GM23338 (cell line): ENCODE data around the gene FKBP7. TPM values are rescaled to one million over a fixed set of nuclear protein-coding genes. Genes with fewer than 3 reads are reported as not detected.

Experiments used
- ATAC-seq: fragments of 200-7000 bp; cut with Tn5 transposase; 3 replicates; pipeline ENCODE4 v1.9.1; 2020
- DNase-seq: peaks from one replicate; pipeline ENCODE4 v3.0.0-alpha.2; 2015; ENCODE audit warnings: low spot score
- H2AFZ ChIP-seq: fragments of 200-600 bp; sonication (generic); 2 replicates; pipeline ENCODE4 v1.8.0; 2016; ENCODE audit warnings: antibody characterized with exemption, mild to moderate bottlenecking, moderate library complexity
- H3F3A ChIP-seq: fragments of 200-600 bp; sonication (generic); replicated peaks from 2 replicates; pipeline ENCODE4 v1.8.0; 2017; ENCODE audit warnings: antibody characterized with exemption, mixed run types, low read depth
- H3K27ac ChIP-seq: fragments of 200-600 bp; sonication (generic); 2 replicates; pipeline ENCODE4 v1.6.1; 2016; ENCODE audit warnings: low read depth
- H3K27me3 ChIP-seq: fragments of 200-600 bp; sonication (generic); 2 replicates; pipeline ENCODE4 v1.8.0; 2016; ENCODE audit warnings: mild to moderate bottlenecking, mixed run types, moderate library complexity; ENCODE audit not compliant: insufficient read depth
- H3K36me3 ChIP-seq: fragments of 200-600 bp; sonication (generic); 2 replicates; pipeline ENCODE4 v1.8.0; 2016; ENCODE audit warnings: mild to moderate bottlenecking; ENCODE audit not compliant: insufficient read depth
- H3K4me1 ChIP-seq: fragments of 200-600 bp; sonication (generic); 2 replicates; pipeline ENCODE4 v1.8.0; 2016; ENCODE audit warnings: mild to moderate bottlenecking, moderate library complexity; ENCODE audit not compliant: insufficient read depth
- H3K4me2 ChIP-seq: fragments of 200-600 bp; sonication (generic); 2 replicates; pipeline ENCODE4 v1.7.1; 2017; ENCODE audit warnings: mixed run types
- H3K4me3 ChIP-seq: fragments of 200-600 bp; sonication (generic); 2 replicates; pipeline ENCODE4 v1.6.1; 2016; ENCODE audit warnings: mixed run types
- H3K79me2 ChIP-seq: fragments of 200-600 bp; sonication (generic); replicated peaks from 2 replicates; pipeline ENCODE4 v1.8.0; 2017; ENCODE audit warnings: mild to moderate bottlenecking; ENCODE audit not compliant: insufficient read depth
- H3K9me2 ChIP-seq: fragments of 200-600 bp; sonication (generic); 2 replicates; pipeline ENCODE4 v1.8.0; 2017; ENCODE audit not compliant: insufficient read depth
- H4K20me1 ChIP-seq: fragments of 200-600 bp; sonication (generic); replicated peaks from 2 replicates; pipeline ENCODE4 v1.8.0; 2017; ENCODE audit warnings: mild to moderate bottlenecking; ENCODE audit not compliant: insufficient read depth
- H3K27ac Mint-ChIP-seq: 2 replicates; pipeline ENCODE4 v1.8.0; 2020; ENCODE audit warnings: inconsistent platforms, mild to moderate bottlenecking, moderate library complexity, mixed read lengths
- H3K27me3 Mint-ChIP-seq: 3 replicates; pipeline ENCODE4 v1.8.0; 2022; ENCODE audit warnings: low read depth, mild to moderate bottlenecking, moderate library complexity, mixed read lengths, inconsistent platforms; ENCODE audit not compliant: insufficient read depth, poor library complexity
- H3K36me3 Mint-ChIP-seq: 3 replicates; pipeline ENCODE4 v1.8.0; 2021; ENCODE audit warnings: low read depth, mild to moderate bottlenecking, inconsistent platforms, moderate library complexity, mixed read lengths
- H3K4me1 Mint-ChIP-seq: 3 replicates; pipeline ENCODE4 v1.8.0; 2020; ENCODE audit warnings: mild to moderate bottlenecking, inconsistent platforms, mixed read lengths
- H3K4me3 Mint-ChIP-seq: 3 replicates; pipeline ENCODE4 v1.8.0; 2021; ENCODE audit warnings: moderate library complexity, mild to moderate bottlenecking, inconsistent platforms, mixed read lengths
- H3K9me3 Mint-ChIP-seq: 3 replicates; pipeline ENCODE4 v1.8.0; 2020; ENCODE audit warnings: moderate library complexity, mild to moderate bottlenecking, inconsistent platforms, mixed read lengths
- CREB1 ChIP-seq: fragments of 250-450 bp; sonication (Bioruptor Pico); IDR thresholded peaks from 2 replicates; pipeline ENCODE4 v1.5.0; 2020; ENCODE audit warnings: low read depth, mild to moderate bottlenecking, moderate library complexity
- CTCF ChIP-seq, 2 experiments: fragments of 200-600 bp in 1 of 2; sonication (generic) in 1 of 2; conservative IDR thresholded peaks; 2 replicates each; pipeline versions ENCODE4 v1.5.1 to v1.6.1; 2016 to 2017; ENCODE audit warnings: antibody characterized with exemption in 2 of 2, low read depth in 2 of 2, mild to moderate bottlenecking in 2 of 2, moderate library complexity in 1 of 2
- EZH2phosphoT487 ChIP-seq: fragments of 200-600 bp; sonication (generic); IDR thresholded peaks from one replicate; pipeline ENCODE4 v1.8.1; 2018; ENCODE audit warnings: antibody characterized with exemption; ENCODE audit not compliant: unreplicated experiment
- JUNB ChIP-seq: IDR thresholded peaks from one replicate; pipeline ENCODE4 v1.6.1; 2016; ENCODE audit warnings: antibody characterized with exemption; ENCODE audit not compliant: unreplicated experiment
- NANOG ChIP-seq: IDR thresholded peaks from 2 replicates; pipeline ENCODE4 v1.6.1; 2016; ENCODE audit warnings: antibody characterized with exemption, borderline replicate concordance
- POLR2AphosphoS5 ChIP-seq: IDR thresholded peaks from 2 replicates; pipeline ENCODE4 v1.6.1; 2016; ENCODE audit warnings: antibody characterized with exemption, low read depth
- STAT1 ChIP-seq: IDR thresholded peaks from one replicate; pipeline ENCODE4 v1.6.1; 2016; ENCODE audit warnings: antibody characterized with exemption; ENCODE audit not compliant: unreplicated experiment
- ZNF114 ChIP-seq: fragments of 250-450 bp; sonication (Bioruptor Pico); IDR thresholded peaks from 2 replicates; pipeline ENCODE4 v1.5.0; 2020; ENCODE audit warnings: mild to moderate bottlenecking, moderate library complexity
- ZNF331 ChIP-seq: fragments of 250-450 bp; sonication (Bioruptor Pico); IDR thresholded peaks from 2 replicates; pipeline ENCODE4 v1.5.0; 2020; ENCODE audit warnings: low read depth, mild to moderate bottlenecking, moderate library complexity
- ZNF462 ChIP-seq: fragments of 250-450 bp; sonication (Bioruptor Pico); IDR thresholded peaks from 2 replicates; pipeline ENCODE4 v1.5.0; 2020; ENCODE audit warnings: mild to moderate bottlenecking, moderate library complexity
- polyA plus RNA-seq: library from polyadenylated mRNA; unstranded; fragments of >200 nt; fragmentation: Nextera tagmentation; extraction: Ambion mirVana; gene quantifications from 2 replicates; pipeline ENCODE4 v1.2.1, GENCODE V29; 2016
- total RNA-seq: library from RNA; depleted of rRNA; stranded (reverse); fragments of >200 nt; shearing (Covaris generic); gene quantifications from 2 replicates; pipeline ENCODE4 v1.2.3, GENCODE V29; 2014
- TF ChIP-seq, protein P1 (sequence below): IDR thresholded peaks from 2 replicates; pipeline ENCODE4 v1.6.1; 2016; ENCODE audit warnings: antibody characterized with exemption

FKBP7 gene
- total and polyA plus RNA-seq, 2 experiments from 2014 or later, result 8.3 to 9.0 TPM

DNA sequence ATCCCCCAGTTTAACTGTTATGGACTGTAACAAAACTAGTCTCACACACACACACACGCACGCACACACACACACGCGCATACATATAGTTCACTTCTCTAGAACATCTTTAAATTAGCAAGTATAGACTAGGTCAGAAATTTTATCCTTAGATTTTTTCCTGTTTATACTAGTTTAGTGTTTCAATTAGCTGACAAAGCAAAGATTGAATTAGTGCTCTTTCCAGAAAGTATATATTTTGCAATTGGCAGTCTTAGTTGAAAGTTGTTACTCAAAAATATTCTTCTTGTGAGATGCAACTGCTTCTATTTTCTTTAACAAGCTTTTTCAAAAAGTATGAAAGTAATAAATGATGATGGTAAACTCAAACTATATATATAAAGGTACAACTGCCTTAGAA lies 24.4 kb upstream of the FKBP7 start (continued):
- TF ChIP-seq ZNF462 (CRISPR knock-in tag) (no peak), POLR2AphosphoS5 (no peak), ZNF331 (CRISPR knock-in tag) (no peak), ZNF114 (no peak), EZH2phosphoT487 (no peak)
- TF ChIP-seq, protein P1, sequence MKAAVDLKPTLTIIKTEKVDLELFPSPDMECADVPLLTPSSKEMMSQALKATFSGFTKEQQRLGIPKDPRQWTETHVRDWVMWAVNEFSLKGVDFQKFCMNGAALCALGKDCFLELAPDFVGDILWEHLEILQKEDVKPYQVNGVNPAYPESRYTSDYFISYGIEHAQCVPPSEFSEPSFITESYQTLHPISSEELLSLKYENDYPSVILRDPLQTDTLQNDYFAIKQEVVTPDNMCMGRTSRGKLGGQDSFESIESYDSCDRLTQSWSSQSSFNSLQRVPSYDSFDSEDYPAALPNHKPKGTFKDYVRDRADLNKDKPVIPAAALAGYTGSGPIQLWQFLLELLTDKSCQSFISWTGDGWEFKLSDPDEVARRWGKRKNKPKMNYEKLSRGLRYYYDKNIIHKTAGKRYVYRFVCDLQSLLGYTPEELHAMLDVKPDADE, result no peak

- Mint-ChIP-seq H3K36me3 (peaks cover 26% of the 10 kb centered on the region; the same call in 2 of the 3 replicates), H3K27ac (no peak overlapping the region), H3K4me1 (no peaks in the 10 kb centered on the region), H3K27me3 (no peaks in the 10 kb centered on the region), H3K4me3 (no peak overlapping the region), H3K9me3 (no peaks in the 10 kb centered on the region)
- Histone ChIP-seq H3K4me3 (no peak overlapping the region), H4K20me1 (no peaks in the 10 kb centered on the region), H3K4me1 (no peaks in the 10 kb centered on the region), H2AFZ (no peak overlapping the region), H3K9me2 (no peaks in the 10 kb centered on the region), H3K27ac (no peak overlapping the region), H3K27me3 (peaks cover 3% of the 10 kb centered on the region; the same call in 1 of the 2 replicates), H3F3A (no peaks in the 10 kb centered on the region), H3K36me3 (peaks cover 5% of the 10 kb centered on the region), H3K79me2 (no peaks in the 10 kb centered on the region), H3K4me2 (no peak overlapping the region)
- DNase-seq (no peak), ATAC-seq (no peak)
- TF ChIP-seq POLR2AphosphoS5 (no peak), EZH2phosphoT487 (no peak), STAT1 (no peak), JUNB (no peak), CTCF (conservative IDR thresholded peaks at IDR 0.05; ENCODE audit: low read depth in 2 of 2) (no peak), CREB1 (CRISPR knock-in tag) (no peak), NANOG (no peak)
- TF ChIP-seq, protein P1, result no peak
Measured at GRCh38 chr2:178499640-178500039, 21.2 kb upstream of the FKBP7 start.
